ENCODE results near the gene NTM. TPM values are rescaled to one million over a fixed set of nuclear protein-coding genes. Genes with fewer than 3 reads are reported as not detected.

NTM gene
- polyA plus RNA-seq, 2 donors = 0.24 to 1.1 TPM

GRCh38 chr11:132343445-132344175 lies 973.2 kb downstream of the NTM start:
- WGBS, 2 donors = 48 to 55% methylated on average over 5 of the region's 5 CpGs
- H3K36me3 ChIP-seq (ENCODE audit: control insufficient read depth in 2 of 2, insufficient read depth in 2 of 2, low read length in 1 of 2) = no peaks in the 10 kb centered on the region
- no peak overlapping the region for H3K27ac ChIP-seq (ENCODE audit: low read depth in 2 of 2, low read length in 1 of 2)
- peaks cover 0 to 2% of the 10 kb centered on the region in 2 donors for H3K4me1 ChIP-seq (ENCODE audit: control insufficient read depth in 2 of 2, insufficient read depth in 2 of 2, low read length in 1 of 2)
- peaks cover 0 to 2% of the 10 kb centered on the region in 2 donors for H3K27me3 ChIP-seq (ENCODE audit: control insufficient read depth in 1 of 2, insufficient read depth in 2 of 2, low read length in 2 of 2)
- no peak overlapping the region for H3K4me3 ChIP-seq (ENCODE audit: low read depth in 1 of 2, low read length in 2 of 2)
- peaks cover 0 to 3% of the 10 kb centered on the region in 2 donors for H3K9me3 ChIP-seq (ENCODE audit: control insufficient read depth in 2 of 2, insufficient read depth in 1 of 2, low read depth in 1 of 2, low read length in 1 of 2)

DNA sequence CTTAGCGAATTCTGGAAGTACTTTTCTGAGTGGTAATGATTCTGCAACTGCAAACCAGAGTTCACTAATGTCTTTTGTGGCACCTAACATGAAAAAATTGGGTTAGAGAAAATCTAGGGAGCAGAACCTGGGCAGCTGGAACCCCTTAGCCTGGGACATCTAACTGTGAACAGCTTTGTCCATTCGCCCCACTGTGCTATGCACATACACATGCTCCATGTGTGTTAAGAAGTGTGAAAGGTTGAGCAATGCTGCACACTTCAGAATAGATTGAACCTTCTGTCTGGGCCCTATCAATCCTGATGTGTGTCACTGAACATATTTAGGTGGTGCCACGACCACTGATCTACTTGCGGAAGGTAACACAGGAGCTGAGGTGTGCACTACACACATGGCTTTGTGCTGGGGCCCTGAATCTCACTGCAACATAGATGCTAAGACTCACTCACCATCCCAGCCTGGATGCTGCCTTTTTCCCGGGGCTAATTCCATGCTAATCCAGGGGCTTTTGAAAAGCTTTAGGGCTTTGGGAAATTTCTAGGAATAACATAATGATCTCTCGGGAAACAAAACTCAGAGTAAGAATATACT lies 976.2 kb downstream of the NTM start:
- no peak overlapping the region for H3K4me3 ChIP-seq (ENCODE audit: low read depth in 1 of 2, low read length in 2 of 2)
- 70 to 75% methylated on average over 6 of the region's 6 CpGs for WGBS, 2 donors
- peaks cover 0 to 2% of the 10 kb centered on the region in 2 donors for H3K27me3 ChIP-seq (ENCODE audit: control insufficient read depth in 1 of 2, insufficient read depth in 2 of 2, low read length in 2 of 2)
- H3K36me3 ChIP-seq (ENCODE audit: control insufficient read depth in 2 of 2, insufficient read depth in 2 of 2, low read length in 1 of 2) = no peaks in the 10 kb centered on the region
- peaks cover 0 to 3% of the 10 kb centered on the region in 2 donors for H3K9me3 ChIP-seq (ENCODE audit: control insufficient read depth in 2 of 2, insufficient read depth in 1 of 2, low read depth in 1 of 2, low read length in 1 of 2)
- peaks cover 0 to 2% of the 10 kb centered on the region in 2 donors for H3K4me1 ChIP-seq (ENCODE audit: control insufficient read depth in 2 of 2, insufficient read depth in 2 of 2, low read length in 1 of 2)
- no peak overlapping the region for H3K27ac ChIP-seq (ENCODE audit: low read depth in 2 of 2, low read length in 1 of 2)

DNA sequence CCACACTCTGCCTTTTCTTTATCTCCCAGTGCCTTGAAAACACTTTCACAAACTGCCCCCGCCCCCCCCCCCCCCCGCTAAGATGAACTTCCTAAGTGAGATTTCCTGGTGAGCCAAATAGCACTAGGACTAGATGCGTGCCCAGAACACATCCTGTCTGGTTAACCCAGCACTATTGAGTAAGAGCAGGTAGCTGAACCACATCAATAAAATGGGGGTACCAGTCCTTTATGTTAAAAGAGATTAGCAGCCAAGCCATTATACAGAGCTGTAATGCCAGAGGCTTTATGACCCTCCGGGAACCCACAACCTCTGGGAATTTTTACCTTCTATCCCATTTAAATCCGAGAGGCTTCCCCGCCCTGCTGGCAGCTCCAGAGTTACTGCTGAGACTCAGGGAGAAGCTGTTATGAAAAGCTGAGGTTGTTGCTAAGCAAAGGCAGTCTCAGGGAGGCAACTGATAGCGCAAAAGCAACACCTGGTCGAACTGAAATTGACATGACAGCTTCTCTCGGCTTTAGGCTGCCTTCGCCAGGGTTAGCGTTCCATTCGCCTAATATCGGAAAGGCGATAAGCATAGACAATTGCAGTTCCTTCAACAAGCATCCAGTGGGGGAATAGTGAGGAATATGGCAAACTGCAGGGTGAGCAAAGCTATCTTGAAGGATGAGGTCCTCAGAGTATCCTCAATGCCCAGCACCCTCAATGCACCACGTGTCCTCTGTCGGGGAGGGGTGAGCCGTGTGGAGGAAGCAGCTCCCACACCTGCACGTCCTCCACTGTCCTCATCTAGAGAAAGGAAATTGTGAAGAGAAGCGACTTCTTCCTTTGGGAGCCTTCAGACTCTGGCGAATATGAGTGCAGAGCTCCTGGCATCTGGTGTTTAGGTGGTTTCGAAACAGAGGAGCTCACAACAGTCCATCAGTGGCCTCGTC lies 977.0 kb downstream of the NTM start:
- Histone ChIP-seq H3K27me3 (ENCODE audit: control insufficient read depth in 1 of 2, insufficient read depth in 2 of 2, low read length in 2 of 2) (peaks cover 0 to 2% of the 10 kb centered on the region in 2 donors), H3K4me1 (ENCODE audit: control insufficient read depth in 2 of 2, insufficient read depth in 2 of 2, low read length in 1 of 2) (peaks cover 0 to 2% of the 10 kb centered on the region in 2 donors), H3K36me3 (ENCODE audit: control insufficient read depth in 2 of 2, insufficient read depth in 2 of 2, low read length in 1 of 2) (no peaks in the 10 kb centered on the region), H3K9me3 (ENCODE audit: control insufficient read depth in 2 of 2, insufficient read depth in 1 of 2, low read depth in 1 of 2, low read length in 1 of 2) (peaks cover 1 to 3% of the 10 kb centered on the region in 2 donors), H3K4me3 (ENCODE audit: low read depth in 1 of 2, low read length in 2 of 2) (no peak overlapping the region), H3K27ac (ENCODE audit: low read depth in 2 of 2, low read length in 1 of 2) (no peak overlapping the region)
- WGBS, 2 donors = 62 to 63% methylated on average over 22 of the region's 22 CpGs

- no peaks in the 10 kb centered on the region for H3K36me3 ChIP-seq (ENCODE audit: control insufficient read depth in 2 of 2, insufficient read depth in 2 of 2, low read length in 1 of 2)
- peaks cover 3% of the 10 kb centered on the region in 2 donors for H3K9me3 ChIP-seq (ENCODE audit: control insufficient read depth in 2 of 2, insufficient read depth in 1 of 2, low read depth in 1 of 2, low read length in 1 of 2)
- no peak overlapping the region for H3K4me3 ChIP-seq (ENCODE audit: low read depth in 1 of 2, low read length in 2 of 2)
- H3K27ac ChIP-seq (ENCODE audit: low read depth in 2 of 2, low read length in 1 of 2) = no peak overlapping the region
- no peaks in the 10 kb centered on the region for H3K27me3 ChIP-seq (ENCODE audit: control insufficient read depth in 1 of 2, insufficient read depth in 2 of 2, low read length in 2 of 2)
- WGBS, 2 donors = 72 to 80% methylated on average over 7 of the region's 7 CpGs
- peaks cover 0 to 2% of the 10 kb centered on the region in 2 donors for H3K4me1 ChIP-seq (ENCODE audit: control insufficient read depth in 2 of 2, insufficient read depth in 2 of 2, low read length in 1 of 2)
These were observed 979.7 kb downstream of the NTM start for GRCh38 chr11:132349811-132350733.

DNA sequence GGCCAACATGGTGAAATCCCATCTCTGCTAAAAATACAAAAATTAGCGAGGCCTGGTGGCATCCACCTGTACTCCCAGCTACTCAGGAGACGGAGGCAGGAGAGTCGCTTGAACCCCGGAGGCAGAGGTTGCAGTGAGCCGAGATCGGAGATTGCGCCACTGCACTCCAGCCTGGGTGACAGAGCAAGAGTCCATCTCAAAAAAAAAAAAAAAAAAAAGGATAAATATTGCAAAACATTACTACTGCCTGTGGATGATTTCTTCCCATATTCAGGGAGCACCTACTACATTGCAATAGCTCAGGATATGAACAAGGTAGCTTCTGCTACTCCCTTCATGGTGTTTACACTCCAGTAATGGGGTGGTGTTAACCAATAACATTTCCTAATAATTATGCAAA lies 980.6 kb downstream of the NTM start:
- 91 to 95% methylated on average over 7 of the region's 7 CpGs for WGBS, 2 donors
- peaks cover 3% of the 10 kb centered on the region in 2 donors for H3K9me3 ChIP-seq (ENCODE audit: control insufficient read depth in 2 of 2, insufficient read depth in 1 of 2, low read depth in 1 of 2, low read length in 1 of 2)
- H3K27ac ChIP-seq (ENCODE audit: low read depth in 2 of 2, low read length in 1 of 2) = no peak overlapping the region

GRCh38 chr11:132352497-132352896 lies 982.1 kb downstream of the NTM start:
- no peaks in the 10 kb centered on the region for H3K36me3 ChIP-seq (ENCODE audit: control insufficient read depth in 2 of 2, insufficient read depth in 2 of 2, low read length in 1 of 2)
- WGBS, 2 donors = 85 to 88% methylated on average over 8 of the region's 8 CpGs
- peaks cover 0 to under 1% of the 10 kb centered on the region in 2 donors for H3K4me1 ChIP-seq (ENCODE audit: control insufficient read depth in 2 of 2, insufficient read depth in 2 of 2, low read length in 1 of 2)
- H3K27me3 ChIP-seq (ENCODE audit: control insufficient read depth in 1 of 2, insufficient read depth in 2 of 2, low read length in 2 of 2) = no peaks in the 10 kb centered on the region
- H3K9me3 ChIP-seq (ENCODE audit: control insufficient read depth in 2 of 2, insufficient read depth in 1 of 2, low read depth in 1 of 2, low read length in 1 of 2) = peaks cover 2 to 3% of the 10 kb centered on the region in 2 donors
- H3K4me3 ChIP-seq (ENCODE audit: low read depth in 1 of 2, low read length in 2 of 2) = no peak overlapping the region
- no peak overlapping the region for H3K27ac ChIP-seq (ENCODE audit: low read depth in 2 of 2, low read length in 1 of 2)

More for the DNA sequence above, 980.6 kb downstream of the NTM start:
- Histone ChIP-seq H3K36me3 (ENCODE audit: control insufficient read depth in 2 of 2, insufficient read depth in 2 of 2, low read length in 1 of 2) (no peaks in the 10 kb centered on the region), H3K4me1 (ENCODE audit: control insufficient read depth in 2 of 2, insufficient read depth in 2 of 2, low read length in 1 of 2) (peaks cover 0 to 2% of the 10 kb centered on the region in 2 donors), H3K4me3 (ENCODE audit: low read depth in 1 of 2, low read length in 2 of 2) (no peak overlapping the region), H3K27me3 (ENCODE audit: control insufficient read depth in 1 of 2, insufficient read depth in 2 of 2, low read length in 2 of 2) (no peaks in the 10 kb centered on the region)

GRCh38 chr11:132353255-132353654 lies 982.8 kb downstream of the NTM start:
- WGBS, 2 donors = 89 to 92% methylated on average over 15 of the region's 15 CpGs
- Histone ChIP-seq H3K27me3 (ENCODE audit: control insufficient read depth in 1 of 2, insufficient read depth in 2 of 2, low read length in 2 of 2) (no peaks in the 10 kb centered on the region), H3K4me3 (ENCODE audit: low read depth in 1 of 2, low read length in 2 of 2) (no peak overlapping the region), H3K4me1 (ENCODE audit: control insufficient read depth in 2 of 2, insufficient read depth in 2 of 2, low read length in 1 of 2) (no peaks in the 10 kb centered on the region), H3K9me3 (ENCODE audit: control insufficient read depth in 2 of 2, insufficient read depth in 1 of 2, low read depth in 1 of 2, low read length in 1 of 2) (peaks cover 2 to 3% of the 10 kb centered on the region in 2 donors), H3K27ac (ENCODE audit: low read depth in 2 of 2, low read length in 1 of 2) (no peak overlapping the region), H3K36me3 (ENCODE audit: control insufficient read depth in 2 of 2, insufficient read depth in 2 of 2, low read length in 1 of 2) (no peaks in the 10 kb centered on the region)

DNA sequence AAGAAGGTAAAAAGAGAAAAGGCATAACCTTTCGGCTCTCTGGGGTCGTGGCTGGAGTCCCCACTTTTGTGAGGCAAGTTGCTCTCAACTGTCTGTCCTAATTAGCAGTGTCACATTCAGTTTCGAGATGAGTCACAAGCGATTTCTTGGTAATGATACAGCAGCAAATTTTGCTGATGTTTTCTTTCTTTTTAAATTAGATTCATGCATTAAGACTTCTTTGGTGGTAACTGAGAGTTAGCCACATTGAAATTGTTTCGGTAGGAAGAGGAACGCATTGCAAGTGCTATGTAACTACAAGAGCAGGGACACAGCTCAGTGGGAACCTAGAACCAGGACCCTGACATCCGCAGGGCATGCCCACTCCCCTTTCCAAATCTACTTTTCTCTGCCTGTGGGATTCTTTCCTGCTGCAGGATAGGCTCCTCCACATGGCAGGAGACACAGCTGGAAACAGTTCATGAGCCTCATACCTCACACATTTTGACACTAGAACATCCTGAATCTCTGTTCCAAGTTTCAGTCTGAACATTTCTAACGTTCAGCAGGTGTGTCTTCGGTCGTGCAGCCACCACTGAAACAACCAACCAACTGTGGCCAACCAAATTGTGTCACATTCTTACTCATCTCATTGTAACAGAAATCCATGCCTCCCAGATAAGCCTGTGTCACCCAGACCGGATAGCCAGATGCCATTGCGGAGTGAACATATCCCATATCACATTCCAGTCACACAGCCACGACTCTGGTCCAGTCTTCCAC lies 987.6 kb downstream of the NTM start:
- H3K27me3 ChIP-seq (ENCODE audit: control insufficient read depth in 1 of 2, insufficient read depth in 2 of 2, low read length in 2 of 2) = no peaks in the 10 kb centered on the region
- H3K4me1 ChIP-seq (ENCODE audit: control insufficient read depth in 2 of 2, insufficient read depth in 2 of 2, low read length in 1 of 2) = no peaks in the 10 kb centered on the region
- no peak overlapping the region for H3K4me3 ChIP-seq (ENCODE audit: low read depth in 1 of 2, low read length in 2 of 2)
- 72 to 74% methylated on average over 13 of the region's 13 CpGs for WGBS, 2 donors
- H3K9me3 ChIP-seq (ENCODE audit: control insufficient read depth in 2 of 2, insufficient read depth in 1 of 2, low read depth in 1 of 2, low read length in 1 of 2) = peaks cover 2% of the 10 kb centered on the region in 2 donors
- H3K27ac ChIP-seq (ENCODE audit: low read depth in 2 of 2, low read length in 1 of 2) = no peak overlapping the region
- no peaks in the 10 kb centered on the region for H3K36me3 ChIP-seq (ENCODE audit: control insufficient read depth in 2 of 2, insufficient read depth in 2 of 2, low read length in 1 of 2)
